Heart left ventricle (tissue), 16 donors: ENCODE data around the gene CACNA1G. TPM values are rescaled to one million over a fixed set of nuclear protein-coding genes. Genes with fewer than 3 reads are reported as not detected.
A peak's percentile ranks its signal among the peaks of the same experiment; 100 is the strongest.

Source experiments
- ATAC-seq, 4 donors: fragments of 200-7000 bp; cut with Tn5 transposase; one replicate each; pipeline ENCODE4 v1.9.1; 2020 to 2022; ENCODE audit warnings: moderate library complexity in 4 of 4, mild to moderate bottlenecking in 3 of 4, moderate number of reproducible peaks in 1 of 4
- DNase-seq, 5 donors: peaks; one replicate each; pipeline ENCODE4 v3.0.0-alpha.2; 2020
- H3K27ac ChIP-seq, 12 donors: fragments of 200-600 bp; sonication (generic) in 4 of 12; one replicate each; pipeline versions ENCODE4 v1.5.0 to v1.8.0; 2016 to 2022; ENCODE audit warnings: mild to moderate bottlenecking in 2 of 12
- H3K27me3 ChIP-seq, 9 donors: fragments of 200-600 bp; sonication (generic) in 2 of 9; one replicate each; pipeline versions ENCODE4 v1.5.1 to v1.8.0; 2016 to 2022; ENCODE audit warnings: mild to moderate bottlenecking in 3 of 9
- H3K36me3 ChIP-seq, 9 donors: fragments of 200-600 bp; sonication (generic) in 2 of 9; one replicate each; pipeline versions ENCODE4 v1.5.0 to v1.8.0; 2018 to 2022; ENCODE audit warnings: mild to moderate bottlenecking in 2 of 9
- H3K4me1 ChIP-seq, 12 donors: fragments of 200-600 bp; sonication (generic) in 4 of 12; one replicate each; pipeline versions ENCODE4 v1.5.0 to v1.8.0; 2016 to 2022; ENCODE audit warnings: mild to moderate bottlenecking in 3 of 12
- H3K4me3 ChIP-seq, 12 donors: fragments of 200-600 bp; sonication (generic) in 4 of 12; one replicate each; pipeline versions ENCODE4 v1.5.0 to v1.8.0; 2017 to 2022; ENCODE audit warnings: mild to moderate bottlenecking in 9 of 12, moderate library complexity in 4 of 12
- H3K9me3 ChIP-seq, 12 donors: fragments of 200-600 bp; sonication (generic) in 4 of 12; one replicate each; pipeline versions ENCODE4 v1.5.0 to v1.8.0; 2016 to 2022; ENCODE audit warnings: mild to moderate bottlenecking in 1 of 12
- POLR2A ChIP-seq, 2 donors: fragments of 450-650 bp; IDR thresholded peaks; one replicate each; pipeline ENCODE4 v1.6.1; 2017; ENCODE audit warnings: antibody characterized with exemption in 2 of 2, mild to moderate bottlenecking in 2 of 2, moderate library complexity in 2 of 2
- WGBS, 4 donors: extraction: QIAGEN DNeasy Blood & Tissue Kit in 2 of 4; methylation state at CpG; one replicate each; pipeline versions ENCODE4 v1.1.5 to v1.1.7; 2013 to 2018; 5-methylcytosine and 5-hydroxymethylcytosine counted together
- intact Hi-C, 10 donors: fragments of 100-400 bp; cut with DNase I; formaldehyde crosslinking; loops; one replicate each; pipeline versions ENCODE4 v1.11.1 to v1.14.2; 2022
- polyA plus RNA-seq, 2 donors: library from polyadenylated mRNA; stranded (reverse); fragments of 200-250 nt; gene quantifications; one replicate each; pipeline ENCODE4 v1.2.3, GENCODE V29; 2013
- total RNA-seq, 9 donors: library from RNA; depleted of rRNA in 2 of 9; stranded (reverse); fragments of >200 nt in 2 of 9; fragmentation: NEBNext Ultra II Directional in 3 of 9; extraction: Animal tissue kit (Norgen Biotek cat#: 25700) in 3 of 9; gene quantifications; one replicate each; pipeline versions ENCODE4 v1.1.0 to v1.2.4, GENCODE V29; 2016 to 2023
- TF ChIP-seq, protein P1 (sequence below), 12 donors: fragments of 200-600 bp; sonication (generic) in 4 of 12; IDR thresholded peaks; one replicate each; pipeline versions ENCODE4 v1.5.0 to v1.8.0; 2018 to 2022; ENCODE audit warnings: antibody characterized with exemption in 12 of 12, mild to moderate bottlenecking in 5 of 12
- donor health status: ischemic (EF 13 %, LVEDD 7.1; RV severe dilation, severe dysfunction).
- donor health status: healthy with polysubstance abuse.
- donor health status: DM: no; HTN: yes; CAD: no.
- donor health status: DM: no; HTN: no; CAD: no.
- donor health status: ischemic (EF 25% LVEDD 6.9; RV normal size, moderate dysfunction).
- donor health status: ischemic (EF 25% LVEDD 5.7; RV mildly dilated, moderate dysfunction).
- donor health status: healthy.
- donor health status: DM: yes; HTN: yes; CAD: no.
- donor health status: ischemic (EF 35%, LVEDD 5.7; RV mildly dilated, moderate dysfunction).
- donor health status: nonischemic (EF 11% LVEDD 7.7; RV severe dilation, severe dysfunction).
- donor health status: DM: yes; HTN: yes; CAD: no.
- donor health status: PGD.
- donor health status: ischemic (EF 29% LVEDD 5.4; RV normal size, mild dysfunction).
- donor health status: nonischemic (EF 23%, LVEDD 6.1; RV moderate dilation, normal function).

The CACNA1G gene
- total and polyA plus RNA-seq, 11 donors: 0.02 to 0.48 (median 0.13) TPM; not detected in 1

GRCh38 chr17:50527949-50528474 lies 32.5 kb upstream of the CACNA1G start:
- Histone ChIP-seq H3K4me3 (no peak overlapping the region), H3K4me1 (peaks cover 0 to 11% (median 2%) of the 10 kb centered on the region in 12 donors), H3K9me3 (no peaks in the 10 kb centered on the region), H3K27ac (no peak overlapping the region), H3K27me3 (peaks cover 0 to 32% (median 15%) of the 10 kb centered on the region in 9 donors), H3K36me3 (no peaks in the 10 kb centered on the region)
- no peak for TF ChIP-seq POLR2A (IDR thresholded peaks at IDR 0.05)
- TF ChIP-seq, protein P1, sequence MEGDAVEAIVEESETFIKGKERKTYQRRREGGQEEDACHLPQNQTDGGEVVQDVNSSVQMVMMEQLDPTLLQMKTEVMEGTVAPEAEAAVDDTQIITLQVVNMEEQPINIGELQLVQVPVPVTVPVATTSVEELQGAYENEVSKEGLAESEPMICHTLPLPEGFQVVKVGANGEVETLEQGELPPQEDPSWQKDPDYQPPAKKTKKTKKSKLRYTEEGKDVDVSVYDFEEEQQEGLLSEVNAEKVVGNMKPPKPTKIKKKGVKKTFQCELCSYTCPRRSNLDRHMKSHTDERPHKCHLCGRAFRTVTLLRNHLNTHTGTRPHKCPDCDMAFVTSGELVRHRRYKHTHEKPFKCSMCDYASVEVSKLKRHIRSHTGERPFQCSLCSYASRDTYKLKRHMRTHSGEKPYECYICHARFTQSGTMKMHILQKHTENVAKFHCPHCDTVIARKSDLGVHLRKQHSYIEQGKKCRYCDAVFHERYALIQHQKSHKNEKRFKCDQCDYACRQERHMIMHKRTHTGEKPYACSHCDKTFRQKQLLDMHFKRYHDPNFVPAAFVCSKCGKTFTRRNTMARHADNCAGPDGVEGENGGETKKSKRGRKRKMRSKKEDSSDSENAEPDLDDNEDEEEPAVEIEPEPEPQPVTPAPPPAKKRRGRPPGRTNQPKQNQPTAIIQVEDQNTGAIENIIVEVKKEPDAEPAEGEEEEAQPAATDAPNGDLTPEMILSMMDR (IDR thresholded peaks at IDR 0.05): no peak
- ATAC-seq: no peak
- 38 to 93% (median 65%) methylated on average over 3 to 4 of the region's 4 CpGs for WGBS, 4 donors
- intact Hi-C loops: no loop called here
- no peak for DNase-seq

DNA sequence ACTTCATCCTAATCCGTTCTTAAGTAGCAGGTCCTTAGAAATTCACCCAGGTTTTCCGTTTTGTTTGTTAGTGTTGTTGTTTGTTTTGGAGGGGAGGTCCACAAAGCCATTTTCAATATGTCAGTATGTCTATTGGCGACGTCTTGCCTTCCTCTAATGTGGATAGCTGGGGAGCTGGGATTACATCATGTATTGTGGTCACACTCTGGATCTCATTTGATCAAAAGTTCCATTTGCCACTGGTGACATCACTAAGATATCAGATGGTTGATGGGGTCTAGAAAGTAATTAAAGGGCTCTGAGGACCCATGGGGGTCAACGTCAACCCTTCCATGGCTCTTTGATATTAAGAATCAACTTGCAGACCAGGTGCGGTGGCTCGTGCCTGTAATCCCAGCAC lies 30.7 kb upstream of the CACNA1G start:
- no peaks in the 10 kb centered on the region for H3K36me3 ChIP-seq
- no peak for TF ChIP-seq POLR2A (IDR thresholded peaks at IDR 0.05)
- TF ChIP-seq, protein P1 (IDR thresholded peaks at IDR 0.05): no peak
- H3K4me1 ChIP-seq: peaks cover 0 to 28% (median 10%) of the 10 kb centered on the region in 12 donors
- intact Hi-C loops: loop anchor here in 1 of 10 donors (5.0 kb wide), 1 partner anchor 43 kb away; no protein-coding TSS in a partner anchor
- no peak overlapping the region for H3K4me3 ChIP-seq
- no peak overlapping the region for H3K27ac ChIP-seq
- no peak for ATAC-seq
- peaks cover 0 to 36% (median 22%) of the 10 kb centered on the region in 9 donors for H3K27me3 ChIP-seq
- no peak for DNase-seq
- WGBS, 4 donors: 90 to 92% (median 92%) methylated on average over 7 of the region's 7 CpGs
- H3K9me3 ChIP-seq: no peaks in the 10 kb centered on the region

GRCh38 chr17:50531428-50532025 lies 29.0 kb upstream of the CACNA1G start:
- H3K4me3 ChIP-seq: no peak overlapping the region
- 57 to 66% (median 61%) methylated on average over 6 of the region's 6 CpGs for WGBS, 4 donors
- DNase-seq (no peak), ATAC-seq (no peak)
- TF ChIP-seq POLR2A (IDR thresholded peaks at IDR 0.05): no peak
- TF ChIP-seq, protein P1 (IDR thresholded peaks at IDR 0.05): no peak
- peaks cover 0 to 5% (median 0%) of the 10 kb centered on the region in 9 donors for H3K36me3 ChIP-seq
- H3K9me3 ChIP-seq: no peaks in the 10 kb centered on the region
- peaks cover 0 to 31% (median 10%) of the 10 kb centered on the region in 12 donors for H3K4me1 ChIP-seq
- peaks cover 0 to 40% (median 22%) of the 10 kb centered on the region in 9 donors for H3K27me3 ChIP-seq
- H3K27ac ChIP-seq: no peak overlapping the region
- intact Hi-C loops: loop anchor here in 1 of 10 donors (5.0 kb wide), 1 partner anchor 44 kb away; no protein-coding TSS in a partner anchor

- intact Hi-C loops: loop anchor here in 2 of 10 donors (1.0 to 5.0 kb wide), 2 partner anchors 45 to 50 kb away; no protein-coding TSS in a partner anchor
- H3K4me3 ChIP-seq: peak within 1 kb of the TSS; percentile 27 to 72 (median 48)
Observed at GRCh38 chr17:50532452-50533024, 28.0 kb upstream of the CACNA1G start, which contains the start of gene EPN3. EPN3 (plus strand) TSS chr17:50532735; CDS start chr17:50536557, 3,822 bp downstream.

More at GRCh38 chr17:50532452-50533024, 28.0 kb upstream of the CACNA1G start, which contains the start of gene EPN3:
- Histone ChIP-seq H3K4me1 (peaks cover 0 to 31% (median 10%) of the 10 kb centered on the region in 12 donors), H3K27me3 (peaks cover 0 to 40% (median 22%) of the 10 kb centered on the region in 9 donors), H3K9me3 (no peaks in the 10 kb centered on the region), H3K36me3 (peaks cover 0 to 6% (median 0%) of the 10 kb centered on the region in 9 donors), H3K27ac (peak within 1 kb of the TSS; percentile 46 to 94 (median 76))
- TF ChIP-seq, protein P1 (IDR thresholded peaks at IDR 0.05): no peak
- TF ChIP-seq POLR2A (IDR thresholded peaks at IDR 0.05): no peak
- ATAC-seq (peak in 3 of 4 donors; percentile 27 to 44 (median 36)), DNase-seq (no peak)
- 2 to 4% (median 3%) methylated on average over 16 to 21 of the region's 21 CpGs for WGBS, 4 donors
